IPS DF 6.9 (cell line): ENCODE data around the gene ITFG1.
A peak's percentile ranks its signal among the peaks of the same experiment; 100 is the strongest.

Experiments
- DNase-seq: peaks from one replicate; pipeline ENCODE4 v3.0.0-alpha.2; 2013; ENCODE audit warnings: low read depth, low spot score
- H3K27ac ChIP-seq: one replicate; pipeline ENCODE4 v1.5.1; 2013; ENCODE audit warnings: low read length, control low read depth
- H3K27me3 ChIP-seq: 2 replicates; pipeline ENCODE4 v1.6.1; 2013; ENCODE audit warnings: mild to moderate bottlenecking, low read length; ENCODE audit not compliant: control insufficient read depth, insufficient read depth
- H3K36me3 ChIP-seq: 2 replicates; pipeline ENCODE4 v1.6.1; 2013; ENCODE audit warnings: low read length; ENCODE audit not compliant: control insufficient read depth, insufficient read depth
- H3K4me1 ChIP-seq: 2 replicates; pipeline ENCODE4 v1.6.1; 2013; ENCODE audit warnings: low read length; ENCODE audit not compliant: control insufficient read depth, insufficient read depth
- H3K4me3 ChIP-seq: 2 replicates; pipeline ENCODE4 v1.5.1; 2013; ENCODE audit warnings: mild to moderate bottlenecking, low read length
- H3K9me3 ChIP-seq: 2 replicates; pipeline ENCODE4 v1.6.1; 2013; ENCODE audit warnings: low read length, inconsistent platforms; ENCODE audit not compliant: control insufficient read depth, insufficient read depth
- WGBS: extraction: QIAGEN DNeasy Blood & Tissue Kit; methylation state at CpG from one replicate; pipeline ENCODE4 v1.1.7; 2013; ENCODE audit warnings: mixed read lengths, missing lambda C conversion rate; ENCODE audit not compliant: insufficient read length, insufficient coverage; 5-methylcytosine and 5-hydroxymethylcytosine counted together

The ITFG1 gene

DNA sequence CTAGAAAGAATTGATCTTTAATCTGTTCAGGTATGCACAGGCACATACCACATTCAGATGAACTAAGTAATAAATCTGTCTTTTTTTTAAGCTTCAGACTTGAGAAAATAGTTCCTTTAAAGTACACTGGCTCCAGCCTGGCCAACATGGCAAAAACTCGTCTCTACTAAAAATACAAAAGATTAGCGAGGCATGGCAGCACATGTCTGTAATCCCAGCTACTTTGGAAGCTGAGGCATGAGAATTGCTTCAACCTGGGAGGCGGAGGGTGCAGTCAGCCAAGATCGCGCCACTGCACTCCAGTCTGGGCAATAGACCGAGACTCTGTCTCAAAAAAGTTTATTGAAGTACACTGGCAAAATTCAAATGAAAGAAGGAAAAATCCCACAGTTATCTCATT lies 206.1 kb downstream of the ITFG1 start:
- DNase-seq, result no peak
- no peaks in the 10 kb centered on the region for H3K9me3 ChIP-seq
- H3K4me3 ChIP-seq, result no peak overlapping the region
- H3K36me3 ChIP-seq, result no peaks in the 10 kb centered on the region
- WGBS, result no CpG with 5 or more reads among the region's 6 CpGs
- no peaks in the 10 kb centered on the region for H3K27me3 ChIP-seq
- no peaks in the 10 kb centered on the region for H3K4me1 ChIP-seq
- H3K27ac ChIP-seq, result no peak overlapping the region

DNA sequence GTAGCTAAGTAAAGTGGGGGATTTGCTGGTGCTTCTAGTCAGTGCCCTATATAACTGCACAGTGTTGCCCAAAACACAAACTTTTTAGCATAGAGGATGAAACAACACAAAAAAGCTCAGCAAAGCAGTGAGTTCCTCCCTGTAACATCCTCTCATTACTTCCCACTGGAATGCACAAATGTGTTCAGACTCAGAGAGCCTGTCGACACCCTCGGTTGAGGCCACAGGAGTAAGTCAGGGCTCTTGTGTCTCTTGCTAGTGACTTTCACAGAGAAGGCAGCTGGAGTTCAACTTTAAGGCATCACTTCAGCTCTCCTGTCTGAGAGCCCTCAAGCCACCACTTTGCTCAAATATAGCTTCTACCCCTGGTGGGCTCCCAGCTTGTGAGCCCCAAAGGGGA lies 209.9 kb downstream of the ITFG1 start:
- Histone ChIP-seq H3K9me3 (no peaks in the 10 kb centered on the region), H3K4me1 (no peaks in the 10 kb centered on the region), H3K4me3 (no peak overlapping the region), H3K27me3 (no peaks in the 10 kb centered on the region), H3K27ac (no peak overlapping the region), H3K36me3 (no peaks in the 10 kb centered on the region)
- no CpG with 5 or more reads among the region's 2 CpGs for WGBS
- DNase-seq, result no peak

DNA sequence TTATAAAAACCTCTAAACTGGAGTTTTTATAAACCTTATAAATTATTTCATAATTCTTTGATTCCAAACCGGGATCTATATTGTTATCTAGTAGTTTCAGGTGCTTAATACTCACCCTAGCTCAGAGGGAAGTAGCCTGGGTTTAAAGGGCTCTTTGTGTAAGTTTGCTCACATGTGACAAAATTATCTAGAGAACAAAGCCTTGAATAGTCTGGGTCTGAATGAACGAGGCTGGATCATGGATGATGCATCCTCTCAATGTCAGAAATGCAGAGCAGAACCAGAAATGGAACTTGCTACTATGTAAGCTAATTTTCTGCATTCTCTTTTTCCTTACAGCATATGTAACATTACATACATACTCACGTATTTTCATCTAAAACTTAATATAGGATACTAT lies 213.2 kb downstream of the ITFG1 start:
- no peak for DNase-seq
- WGBS, result 100% methylated on average over 1 of the region's 3 CpGs
- no peaks in the 10 kb centered on the region for H3K36me3 ChIP-seq
- no peaks in the 10 kb centered on the region for H3K9me3 ChIP-seq
- no peak overlapping the region for H3K4me3 ChIP-seq
- no peak overlapping the region for H3K27ac ChIP-seq
- no peaks in the 10 kb centered on the region for H3K27me3 ChIP-seq
- no peaks in the 10 kb centered on the region for H3K4me1 ChIP-seq

DNA sequence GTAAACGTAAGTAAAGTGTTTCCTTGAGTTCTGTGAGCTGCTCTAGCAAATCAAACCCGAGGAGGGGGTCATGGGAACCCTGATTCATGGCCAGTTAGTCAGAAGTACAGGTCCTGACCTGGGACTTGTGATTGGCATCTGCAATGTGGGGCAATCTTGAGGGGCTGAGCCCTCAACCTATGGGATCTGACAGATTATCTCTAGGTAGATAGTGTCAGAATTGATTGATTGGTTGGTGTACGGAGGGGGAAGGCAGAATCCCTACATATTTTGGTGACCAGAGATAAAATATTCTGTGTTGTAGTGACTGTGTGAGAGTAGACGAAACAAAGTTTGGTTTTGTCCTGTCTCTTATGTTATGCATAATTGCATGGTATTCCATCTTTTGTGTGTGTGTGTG lies 216.7 kb downstream of the ITFG1 start:
- Histone ChIP-seq H3K4me1 (no peaks in the 10 kb centered on the region), H3K27ac (no peak overlapping the region), H3K36me3 (no peaks in the 10 kb centered on the region), H3K4me3 (no peak overlapping the region), H3K27me3 (no peaks in the 10 kb centered on the region), H3K9me3 (no peaks in the 10 kb centered on the region)
- no peak for DNase-seq
- no CpG with 5 or more reads among the region's 4 CpGs for WGBS

DNA sequence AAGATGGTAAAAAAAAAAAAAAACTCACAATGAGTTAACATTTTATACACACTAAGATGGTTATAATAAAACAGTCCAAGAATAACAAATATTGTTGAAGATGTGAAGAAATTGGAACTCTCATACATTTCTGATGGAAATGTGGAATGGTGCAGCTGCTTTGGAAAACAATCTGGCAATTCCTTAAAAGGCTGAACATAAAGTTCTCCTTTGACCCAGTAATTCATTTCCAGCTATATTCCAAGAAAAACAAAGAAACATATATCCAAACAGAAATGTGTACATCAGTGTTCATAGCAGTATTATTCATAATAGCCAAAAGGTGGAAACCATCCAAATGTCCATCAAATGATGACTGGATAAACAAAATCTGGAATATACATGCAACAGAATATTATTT lies 219.8 kb downstream of the ITFG1 start:
- H3K9me3 ChIP-seq, result no peaks in the 10 kb centered on the region
- no peaks in the 10 kb centered on the region for H3K36me3 ChIP-seq
- H3K27ac ChIP-seq, result no peak overlapping the region
- H3K4me1 ChIP-seq, result no peaks in the 10 kb centered on the region
- no peak for DNase-seq
- H3K27me3 ChIP-seq, result no peaks in the 10 kb centered on the region
- no peak overlapping the region for H3K4me3 ChIP-seq

DNA sequence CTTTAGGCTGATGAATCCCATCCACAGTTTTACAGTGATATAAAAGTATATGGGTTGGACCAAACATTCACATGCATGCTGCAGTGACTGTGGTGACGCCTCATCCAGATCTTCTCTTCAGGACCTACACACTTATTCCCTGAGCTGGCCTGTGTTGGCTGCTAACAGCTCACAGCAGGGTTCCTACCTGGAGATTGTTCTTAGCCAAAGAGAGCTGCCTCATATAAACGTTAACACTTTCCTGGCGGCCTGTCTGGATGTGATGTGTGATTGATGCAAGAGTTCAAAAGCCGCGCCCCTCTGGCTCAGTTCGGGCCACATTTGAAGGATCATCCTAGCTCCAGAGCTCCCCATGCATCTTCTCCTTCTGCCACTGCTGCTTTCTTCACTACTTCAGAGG lies 224.1 kb downstream of the ITFG1 start:
- Histone ChIP-seq H3K27ac (no peak overlapping the region), H3K9me3 (no peaks in the 10 kb centered on the region), H3K4me3 (no peak overlapping the region), H3K36me3 (no peaks in the 10 kb centered on the region), H3K27me3 (no peaks in the 10 kb centered on the region), H3K4me1 (no peaks in the 10 kb centered on the region)
- DNase-seq, result peak; percentile 9
- WGBS, result no CpG with 5 or more reads among the region's 6 CpGs

DNA sequence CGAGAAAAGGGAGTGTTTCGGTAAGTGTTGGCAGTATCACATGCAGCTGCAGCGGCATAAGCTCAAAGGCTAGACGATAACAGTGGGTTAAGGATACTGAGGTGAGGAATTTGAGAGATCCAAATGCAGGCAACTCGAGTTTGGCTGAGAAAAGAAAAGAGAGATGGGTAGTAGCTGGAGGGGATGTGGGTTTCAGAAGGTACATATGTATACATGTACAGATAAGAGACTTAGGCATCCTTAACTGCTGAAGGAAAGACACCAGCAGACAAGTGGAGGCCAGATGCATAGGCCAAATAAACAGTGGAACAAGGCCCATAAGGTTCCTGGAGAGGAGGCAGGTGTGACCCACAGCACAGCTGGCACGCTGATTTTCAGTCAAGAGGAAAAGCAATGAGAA lies 230.6 kb downstream of the ITFG1 start:
- Histone ChIP-seq H3K4me3 (no peak overlapping the region), H3K27ac (no peak overlapping the region), H3K36me3 (no peaks in the 10 kb centered on the region), H3K27me3 (no peaks in the 10 kb centered on the region), H3K9me3 (no peaks in the 10 kb centered on the region), H3K4me1 (no peaks in the 10 kb centered on the region)
- WGBS, result no CpG with 5 or more reads among the region's 6 CpGs
- DNase-seq, result no peak

DNA sequence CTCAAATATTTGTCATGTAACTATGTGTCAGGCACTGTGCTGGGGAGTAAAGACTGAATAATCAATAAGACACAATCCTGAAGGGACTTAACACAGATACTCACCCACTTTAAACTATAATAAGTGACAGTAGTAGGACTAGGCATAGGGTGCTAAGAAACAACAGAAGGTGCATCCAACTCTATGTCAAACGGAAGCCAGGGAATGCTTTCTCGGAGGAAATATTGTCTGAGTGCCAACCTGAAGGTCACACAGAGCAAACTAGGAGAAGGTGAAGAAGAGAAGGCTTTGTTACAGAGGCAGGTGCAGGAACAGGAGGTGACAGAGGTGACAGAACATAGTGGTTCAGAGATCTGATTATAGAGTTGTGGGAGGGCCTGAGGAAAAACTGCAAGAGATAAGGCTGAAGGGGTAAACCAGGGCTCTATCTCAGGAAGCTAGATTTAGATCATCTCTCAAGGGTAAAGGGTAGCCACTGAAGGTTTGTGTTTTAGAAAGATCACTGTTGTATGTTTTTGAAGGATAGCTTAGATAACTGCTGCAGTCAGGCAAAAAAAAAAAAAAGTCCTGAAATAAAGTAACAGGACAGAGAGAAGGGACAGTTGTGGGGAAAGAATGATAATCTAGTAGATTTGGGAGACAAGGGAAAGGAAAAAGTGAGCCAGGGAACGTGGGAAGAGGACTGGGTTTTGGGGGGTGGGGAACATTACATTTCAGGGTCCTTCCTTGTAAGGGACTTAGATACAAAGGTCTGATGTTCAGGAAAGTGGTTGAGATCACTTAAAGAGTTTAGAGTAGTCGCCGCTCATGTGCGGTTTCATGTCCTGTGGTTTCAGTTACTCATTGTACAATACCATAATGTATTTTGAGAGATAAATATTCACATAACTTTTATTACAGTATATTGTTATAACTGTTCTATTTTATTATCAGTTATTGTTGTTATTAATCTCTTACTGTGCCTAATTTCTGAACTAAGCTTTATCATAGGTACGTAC lies 231.5 kb downstream of the ITFG1 start:
- no peak for DNase-seq
- Histone ChIP-seq H3K4me3 (no peak overlapping the region), H3K27ac (no peak overlapping the region), H3K9me3 (no peaks in the 10 kb centered on the region), H3K27me3 (no peaks in the 10 kb centered on the region), H3K4me1 (no peaks in the 10 kb centered on the region), H3K36me3 (no peaks in the 10 kb centered on the region)
- no CpG with 5 or more reads among the region's 7 CpGs for WGBS

DNA sequence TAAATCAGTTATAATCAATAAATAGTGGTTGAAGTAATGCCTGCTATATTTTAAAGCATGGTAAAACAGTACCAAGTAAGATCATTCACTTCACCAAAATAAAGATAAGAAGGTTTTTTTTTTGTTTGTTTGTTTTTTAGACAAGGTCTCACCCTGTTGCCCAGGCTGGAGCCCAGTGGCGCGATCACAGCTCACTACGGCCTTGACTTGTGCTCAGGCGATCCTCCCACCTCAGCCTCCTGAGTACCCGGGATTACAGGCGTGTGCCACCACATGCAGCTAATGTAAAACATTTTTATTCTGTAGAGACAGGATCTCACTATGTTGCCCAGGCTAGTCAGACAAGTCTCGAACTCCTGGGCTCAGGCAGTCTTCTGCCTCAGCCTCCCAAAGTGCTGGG lies 232.6 kb downstream of the ITFG1 start:
- Histone ChIP-seq H3K4me3 (no peak overlapping the region), H3K27ac (no peak overlapping the region), H3K27me3 (no peaks in the 10 kb centered on the region), H3K36me3 (no peaks in the 10 kb centered on the region), H3K9me3 (no peaks in the 10 kb centered on the region), H3K4me1 (no peaks in the 10 kb centered on the region)
- no peak for DNase-seq
- no CpG with 5 or more reads among the region's 7 CpGs for WGBS

DNA sequence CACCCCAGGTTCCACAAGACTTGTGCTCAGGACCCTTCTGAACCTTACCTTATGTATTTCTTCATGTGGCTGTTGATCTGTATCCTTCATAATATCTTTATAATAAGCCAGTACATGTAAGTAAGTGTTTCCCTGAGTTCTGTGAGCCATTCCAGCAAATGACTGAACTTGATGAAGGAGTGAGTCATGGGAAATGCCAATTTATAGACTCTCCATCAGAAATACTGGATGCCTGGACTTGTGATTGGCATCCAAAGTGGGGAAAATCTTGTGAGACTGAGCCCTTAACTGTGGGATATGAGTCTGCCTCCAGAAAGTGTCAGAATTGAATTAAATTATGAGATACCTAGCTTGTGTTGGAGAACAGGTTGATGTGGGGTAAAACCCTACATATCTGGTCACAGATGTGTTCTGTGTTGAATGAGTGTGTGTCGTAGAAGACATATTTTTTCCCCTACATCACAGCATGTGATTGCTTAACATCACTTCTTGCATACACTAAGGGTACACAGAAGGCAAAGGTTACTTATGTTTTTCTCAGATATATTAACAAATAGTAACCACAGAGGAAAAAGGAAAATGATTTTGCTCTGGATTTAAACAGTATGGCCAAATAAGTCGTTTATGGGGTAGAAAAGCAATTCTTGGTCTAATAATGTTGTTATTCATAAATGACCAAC lies 247.0 kb downstream of the ITFG1 start:
- no peak overlapping the region for H3K4me3 ChIP-seq
- H3K36me3 ChIP-seq, result no peaks in the 10 kb centered on the region
- no peaks in the 10 kb centered on the region for H3K4me1 ChIP-seq
- no CpG with 5 or more reads among the region's 2 CpGs for WGBS
- no peak overlapping the region for H3K27ac ChIP-seq
- H3K27me3 ChIP-seq, result no peaks in the 10 kb centered on the region
- no peak for DNase-seq
- H3K9me3 ChIP-seq, result no peaks in the 10 kb centered on the region
